OCI-LY3 (cell line): Measurements from ENCODE around the gene SYTL1.

Experiments used
- H2AFZ ChIP-seq: fragments of 200-600, 300-600 bp; shearing (Covaris generic); 2 replicates; pipeline ENCODE4 v1.6.0; 2014; ENCODE audit warnings: antibody characterized with exemption, low read depth, low read length
- H3K27ac ChIP-seq: fragments of 200-600, 300-600 bp; sonication (generic); 2 replicates; pipeline ENCODE4 v1.5.1; 2014; ENCODE audit warnings: mild to moderate bottlenecking, low read length, moderate library complexity, mixed read lengths
- H3K27me3 ChIP-seq: fragments of 200-600, 300-600 bp; sonication (generic); 2 replicates; pipeline ENCODE4 v1.6.1; 2014; ENCODE audit warnings: low read depth, low read length, mixed read lengths
- H3K36me3 ChIP-seq: fragments of 200-600, 300-600 bp; sonication (generic); replicated peaks from 2 replicates; pipeline ENCODE3; 2014; ENCODE audit warnings: low read depth, low read length, mixed read lengths
- H3K4me1 ChIP-seq: fragments of 300-600, 200-600 bp; sonication (generic); 2 replicates; pipeline ENCODE4 v1.6.1; 2014; ENCODE audit warnings: low read length, mixed read lengths
- H3K4me2 ChIP-seq: fragments of 200-600, 300-600 bp; sonication (generic); 2 replicates; pipeline ENCODE4 v1.6.1; 2014; ENCODE audit warnings: low read length, mixed read lengths
- H3K4me3 ChIP-seq: fragments of 300-600, 200-600 bp; sonication (generic); 2 replicates; pipeline ENCODE4 v1.5.1; 2014; ENCODE audit warnings: antibody characterized with exemption, mild to moderate bottlenecking, low read length, moderate library complexity
- H3K79me2 ChIP-seq: fragments of 300-600, 200-600 bp; shearing (Covaris generic); 2 replicates; pipeline ENCODE4 v1.6.1; 2014; ENCODE audit warnings: mild to moderate bottlenecking, low read length, mixed read lengths
- H3K9ac ChIP-seq: fragments of 300-600, 200-600 bp; shearing (Covaris generic); 2 replicates; pipeline ENCODE4 v1.6.0; 2014; ENCODE audit warnings: mild to moderate bottlenecking, low read length, moderate library complexity
- H3K9me3 ChIP-seq: fragments of 200-600, 300-600 bp; shearing (Covaris generic); 2 replicates; pipeline ENCODE4 v1.6.1; 2014; ENCODE audit warnings: low read length, mixed read lengths; ENCODE audit not compliant: insufficient read depth
- H4K20me1 ChIP-seq: fragments of 200-600, 300-600 bp; sonication (generic); 2 replicates; pipeline ENCODE4 v1.6.1; 2016; ENCODE audit warnings: low read length, mixed read lengths; ENCODE audit not compliant: insufficient read depth
- CTCF ChIP-seq: fragments of 200-600, 300-600 bp; sonication (generic); IDR thresholded peaks from 2 replicates; pipeline ENCODE4 v1.5.1; 2014; ENCODE audit warnings: antibody characterized with exemption, low read length, low read depth
- EZH2phosphoT487 ChIP-seq: fragments of 200-600 bp; shearing (Covaris generic); IDR thresholded peaks from 2 replicates; pipeline ENCODE4 v1.6.1; 2018; ENCODE audit warnings: antibody characterized with exemption, mixed run types, low read depth

Gene SYTL1

GRCh38 chr1:27306071-27306470 lies 35.8 kb upstream of the SYTL1 start:
- TF ChIP-seq EZH2phosphoT487 = no peak
- no peak for TF ChIP-seq CTCF
- no peaks in the 10 kb centered on the region for H3K4me1 ChIP-seq
- no peak overlapping the region for H3K4me3 ChIP-seq
- H3K4me2 ChIP-seq = no peak overlapping the region
- no peak overlapping the region for H2AFZ ChIP-seq
- H3K27me3 ChIP-seq = no peaks in the 10 kb centered on the region
- no peaks in the 10 kb centered on the region for H4K20me1 ChIP-seq
- H3K9me3 ChIP-seq = no peaks in the 10 kb centered on the region
- H3K36me3 ChIP-seq = no peaks in the 10 kb centered on the region
- no peak overlapping the region for H3K9ac ChIP-seq
- H3K79me2 ChIP-seq = no peaks in the 10 kb centered on the region
- H3K27ac ChIP-seq = no peak overlapping the region

GRCh38 chr1:27306892-27307761 lies 34.7 kb upstream of the SYTL1 start:
- Histone ChIP-seq H2AFZ (no peak overlapping the region), H3K27me3 (no peaks in the 10 kb centered on the region), H3K79me2 (no peaks in the 10 kb centered on the region), H3K4me3 (no peak overlapping the region), H3K4me1 (no peaks in the 10 kb centered on the region), H3K36me3 (no peaks in the 10 kb centered on the region), H3K9ac (no peak overlapping the region), H4K20me1 (no peaks in the 10 kb centered on the region), H3K9me3 (no peaks in the 10 kb centered on the region), H3K4me2 (no peak overlapping the region), H3K27ac (no peak overlapping the region)
- no peak for TF ChIP-seq EZH2phosphoT487
- no peak; the same call in 1 of the 2 replicates for TF ChIP-seq CTCF

GRCh38 chr1:27307874-27308598 lies 33.8 kb upstream of the SYTL1 start:
- Histone ChIP-seq H3K79me2 (no peaks in the 10 kb centered on the region), H3K4me1 (no peaks in the 10 kb centered on the region), H3K4me3 (no peak overlapping the region), H3K9me3 (no peaks in the 10 kb centered on the region), H3K27me3 (no peaks in the 10 kb centered on the region), H3K36me3 (no peaks in the 10 kb centered on the region), H4K20me1 (no peaks in the 10 kb centered on the region), H3K4me2 (no peak overlapping the region), H3K9ac (no peak overlapping the region), H2AFZ (no peak overlapping the region), H3K27ac (no peak overlapping the region)
- TF ChIP-seq CTCF (no peak), EZH2phosphoT487 (no peak)

GRCh38 chr1:27314169-27314568 lies 27.7 kb upstream of the SYTL1 start:
- no peaks in the 10 kb centered on the region for H3K36me3 ChIP-seq
- no peak overlapping the region for H3K4me3 ChIP-seq
- no peaks in the 10 kb centered on the region for H4K20me1 ChIP-seq
- H2AFZ ChIP-seq = no peak overlapping the region
- no peaks in the 10 kb centered on the region for H3K9me3 ChIP-seq
- no peaks in the 10 kb centered on the region for H3K4me1 ChIP-seq
- H3K9ac ChIP-seq = no peak overlapping the region
- H3K79me2 ChIP-seq = no peaks in the 10 kb centered on the region
- no peak overlapping the region for H3K27ac ChIP-seq
- no peak overlapping the region for H3K4me2 ChIP-seq
- H3K27me3 ChIP-seq = no peaks in the 10 kb centered on the region
- no peak for TF ChIP-seq CTCF
- no peak for TF ChIP-seq EZH2phosphoT487
